ENCODE results near the gene CAMK2G.

Gene CAMK2G

GRCh38 chr10:73797324-73798025, 76.9 kb downstream of the CAMK2G start:
- TF ChIP-seq EP300 (IDR thresholded peaks at IDR 0.05; ENCODE audit: borderline replicate concordance): no peak

GRCh38 chr10:73796766-73797165, 77.6 kb downstream of the CAMK2G start:
- no peak for TF ChIP-seq CEBPB (IDR thresholded peaks at IDR 0.05)
- TF ChIP-seq EGR1 (IDR thresholded peaks at IDR 0.05): no peak
- TF ChIP-seq YY1 (IDR thresholded peaks at IDR 0.05; ENCODE audit: low read depth): no peak
- TF ChIP-seq TCF12 (IDR thresholded peaks at IDR 0.05; ENCODE audit: low read depth): no peak
- no peak for TF ChIP-seq REST (IDR thresholded peaks at IDR 0.05; ENCODE audit: low read depth)
- TF ChIP-seq RAD21 (IDR thresholded peaks at IDR 0.05; ENCODE audit: low read depth): no peak
- no peak for TF ChIP-seq USF1 (IDR thresholded peaks at IDR 0.05)
- no peak for TF ChIP-seq MAX (IDR thresholded peaks at IDR 0.05)
- TF ChIP-seq CREB1 (IDR thresholded peaks at IDR 0.05; ENCODE audit: low read depth): no peak
- TF ChIP-seq TAF1 (IDR thresholded peaks at IDR 0.05; ENCODE audit: low read depth): no peak
- no peak for TF ChIP-seq FOXM1 (IDR thresholded peaks at IDR 0.05; ENCODE audit: borderline replicate concordance, low read depth)
- TF ChIP-seq NFIC (IDR thresholded peaks at IDR 0.05): no peak

- TF ChIP-seq MAX (IDR thresholded peaks at IDR 0.05) (no peak), YY1 (IDR thresholded peaks at IDR 0.05; ENCODE audit: low read depth) (no peak), FOXM1 (IDR thresholded peaks at IDR 0.05; ENCODE audit: borderline replicate concordance, low read depth) (no peak), TAF1 (IDR thresholded peaks at IDR 0.05; ENCODE audit: low read depth) (no peak), EP300 (IDR thresholded peaks at IDR 0.05; ENCODE audit: borderline replicate concordance) (no peak), NFIC (IDR thresholded peaks at IDR 0.05) (no peak), USF1 (IDR thresholded peaks at IDR 0.05) (no peak), ZBTB7A (IDR thresholded peaks at IDR 0.05; ENCODE audit: low read depth) (no peak), TEAD4 (IDR thresholded peaks at IDR 0.05) (no peak), CEBPB (IDR thresholded peaks at IDR 0.05) (no peak), EGR1 (IDR thresholded peaks at IDR 0.05) (no peak), CREB1 (IDR thresholded peaks at IDR 0.05; ENCODE audit: low read depth) (no peak), RAD21 (IDR thresholded peaks at IDR 0.05; ENCODE audit: low read depth) (no peak)
Observed at GRCh38 chr10:73793456-73793855, 80.9 kb downstream of the CAMK2G start.

GRCh38 chr10:73791871-73792400, 82.4 kb downstream of the CAMK2G start:
- TF ChIP-seq USF1 (IDR thresholded peaks at IDR 0.05): no peak
- no peak for TF ChIP-seq EP300 (IDR thresholded peaks at IDR 0.05; ENCODE audit: borderline replicate concordance)
- TF ChIP-seq ZBTB7A (IDR thresholded peaks at IDR 0.05; ENCODE audit: low read depth): no peak
- TF ChIP-seq TEAD4 (IDR thresholded peaks at IDR 0.05): no peak
- no peak for TF ChIP-seq RAD21 (IDR thresholded peaks at IDR 0.05; ENCODE audit: low read depth)
- TF ChIP-seq CEBPB (IDR thresholded peaks at IDR 0.05): no peak
- TF ChIP-seq YY1 (IDR thresholded peaks at IDR 0.05; ENCODE audit: low read depth): no peak
- TF ChIP-seq MAX (IDR thresholded peaks at IDR 0.05): no peak
- TF ChIP-seq REST (IDR thresholded peaks at IDR 0.05; ENCODE audit: low read depth): no peak
- no peak for TF ChIP-seq TCF12 (IDR thresholded peaks at IDR 0.05; ENCODE audit: low read depth)
- no peak for TF ChIP-seq EGR1 (IDR thresholded peaks at IDR 0.05)
- no peak for TF ChIP-seq NFIC (IDR thresholded peaks at IDR 0.05)
- no peak for TF ChIP-seq FOXM1 (IDR thresholded peaks at IDR 0.05; ENCODE audit: borderline replicate concordance, low read depth)
- TF ChIP-seq CREB1 (IDR thresholded peaks at IDR 0.05; ENCODE audit: low read depth): no peak
- no peak for TF ChIP-seq TAF1 (IDR thresholded peaks at IDR 0.05; ENCODE audit: low read depth)
